Body of pancreas (tissue), 4 donors: ENCODE results near the gene EFNA2. TPM values are rescaled to one million over a fixed set of nuclear protein-coding genes. Genes with fewer than 3 reads are reported as not detected.

Experiments
- ATAC-seq: fragments of 150-250 bp; one replicate; pipeline ENCODE4 v1.9.1; 2016
- DNase-seq, 4 donors: peaks; one replicate each; pipeline ENCODE4 v3.0.0-alpha.2; 2019
- H3K27ac ChIP-seq, 4 donors: fragments of 200-600 bp; sonication (generic); 1 replicate in 3 of 4; 2 replicates in 1 of 4; pipeline versions ENCODE4 v1.5.1 to v1.6.1; 2016 to 2019; ENCODE audit warnings: mild to moderate bottlenecking in 1 of 4, mixed read lengths in 1 of 4, moderate library complexity in 1 of 4
- H3K27me3 ChIP-seq, 2 donors: fragments of 200-600 bp; sonication (generic); one replicate each; pipeline ENCODE4 v1.6.0; 2016; ENCODE audit warnings: mild to moderate bottlenecking in 1 of 2
- H3K36me3 ChIP-seq, 2 donors: fragments of 200-600 bp; sonication (generic); replicated peaks in 1 of 2; 2 replicates each; pipeline ENCODE4 v1.5.1; 2016; ENCODE audit warnings: low read depth in 2 of 2; ENCODE audit not compliant: insufficient read depth in 1 of 2
- H3K4me1 ChIP-seq: fragments of 200-600 bp; sonication (generic); one replicate; pipeline ENCODE4 v1.6.0; 2016
- H3K4me3 ChIP-seq, 2 donors: fragments of 200-600 bp; sonication (generic); 1 replicate in 1 of 2; 2 replicates in 1 of 2; pipeline ENCODE4 v1.5.1; 2016 to 2019
- H3K9me3 ChIP-seq, 3 donors: fragments of 200-600 bp; sonication (generic); 1 replicate in 2 of 3; 2 replicates in 1 of 3; pipeline ENCODE4 v1.5.1; 2016
- CTCF ChIP-seq, 7 experiments: fragments of 450-650 bp in 4 of 7; fragments of 200-600 bp in 3 of 7; sonication (generic) in 3 of 7; IDR thresholded peaks; one replicate each; pipeline ENCODE4 v1.5.1; 2016 to 2019; ENCODE audit warnings: antibody characterized with exemption in 7 of 7
- POLR2A ChIP-seq, 3 donors: fragments of 450-650 bp; IDR thresholded peaks; one replicate each; pipeline ENCODE4 v1.6.1; 2016; ENCODE audit warnings: antibody characterized with exemption in 3 of 3, mild to moderate bottlenecking in 2 of 3
- WGBS, 2 donors: methylation state at CpG; one replicate each; pipeline ENCODE4 v1.1.5; 2017; 5-methylcytosine and 5-hydroxymethylcytosine counted together
- intact Hi-C: fragments of 100-400 bp; cut with DNase I; formaldehyde crosslinking; loops from one replicate; pipeline ENCODE4 v1.15.1; 2023
- total RNA-seq, 2 donors: library from RNA; depleted of rRNA; stranded (reverse); fragments of >200 nt; gene quantifications; one replicate each; pipeline ENCODE4 v1.1.0, GENCODE V29; 2016

Gene EFNA2
- total RNA-seq, 2 donors from 2014 or later, result not detected

GRCh38 chr19:1261538-1261797 is 24.2 kb upstream of the EFNA2 start:
- no peak for ATAC-seq
- DNase-seq, result no peak
- Histone ChIP-seq H3K36me3 (peaks cover 7 to 11% of the 10 kb centered on the region in 2 donors), H3K4me1 (peaks cover 88% of the 10 kb centered on the region), H3K9me3 (no peaks in the 10 kb centered on the region), H3K4me3 (peak overlapping the region in 1 of 2 donors; percentile 35), H3K27me3 (no peaks in the 10 kb centered on the region), H3K27ac (peak overlapping the region; percentile 98 to 100 (median 98))
- TF ChIP-seq CTCF (IDR thresholded peaks at IDR 0.05) (peak in 3 of 7 experiments; percentile 22 to 51 (median 32)), POLR2A (IDR thresholded peaks at IDR 0.05) (no peak)
- intact Hi-C loops, result no loop called here
- 3 to 4% methylated on average over 14 of the region's 14 CpGs for WGBS, 2 donors

- Histone ChIP-seq H3K36me3 (peaks cover 1 to 6% of the 10 kb centered on the region in 2 donors), H3K27ac (peak overlapping the region; percentile 98 to 100 (median 98)), H3K4me1 (peaks cover 88% of the 10 kb centered on the region), H3K9me3 (no peaks in the 10 kb centered on the region), H3K27me3 (no peaks in the 10 kb centered on the region), H3K4me3 (no peak overlapping the region)
- intact Hi-C loops, result no loop called here
- ATAC-seq (peak; percentile 72), DNase-seq (peak; percentile 97 to 99 (median 98))
- TF ChIP-seq POLR2A (IDR thresholded peaks at IDR 0.05), result peak; percentile 90 to 98 (median 98)
- TF ChIP-seq CTCF (IDR thresholded peaks at IDR 0.05), result peak in 2 of 7 experiments; percentile 5 to 7
- WGBS, 2 donors, result 5 to 15% methylated on average over 10 to 25 of the region's 28 CpGs
Measured at GRCh38 chr19:1261798-1262622, 23.7 kb upstream of the EFNA2 start.

GRCh38 chr19:1262623-1263123 is 23.0 kb upstream of the EFNA2 start:
- H3K36me3 ChIP-seq, result peaks cover 0 to under 1% of the 10 kb centered on the region in 2 donors
- DNase-seq (no peak), ATAC-seq (no peak)
- intact Hi-C loops, result no loop called here
- no peak overlapping the region for H3K4me3 ChIP-seq
- TF ChIP-seq POLR2A (IDR thresholded peaks at IDR 0.05), result no peak
- peak in 1 of 7 experiments; percentile 2 for TF ChIP-seq CTCF (IDR thresholded peaks at IDR 0.05)
- WGBS, 2 donors, result 46 to 47% methylated on average over 17 to 19 of the region's 21 CpGs
- H3K27ac ChIP-seq, result peak overlapping the region; percentile 98 to 100 (median 98)
- no peaks in the 10 kb centered on the region for H3K9me3 ChIP-seq
- no peaks in the 10 kb centered on the region for H3K27me3 ChIP-seq
- peaks cover 90% of the 10 kb centered on the region for H3K4me1 ChIP-seq

- H3K4me3 ChIP-seq, result no peak overlapping the region
- intact Hi-C loops, result no loop called here
- WGBS, 2 donors, result 75 to 83% methylated on average over 1 to 5 of the region's 5 CpGs
- H3K9me3 ChIP-seq, result no peaks in the 10 kb centered on the region
- no peaks in the 10 kb centered on the region for H3K27me3 ChIP-seq
- H3K4me1 ChIP-seq, result peaks cover 90% of the 10 kb centered on the region
- peak overlapping the region; percentile 98 to 100 (median 98) for H3K27ac ChIP-seq
- TF ChIP-seq POLR2A (IDR thresholded peaks at IDR 0.05) (no peak), CTCF (IDR thresholded peaks at IDR 0.05) (no peak)
- ATAC-seq (no peak), DNase-seq (no peak)
- no peaks in the 10 kb centered on the region for H3K36me3 ChIP-seq
Measured at GRCh38 chr19:1263188-1263587, 22.5 kb upstream of the EFNA2 start.
